A549 (cell line): ENCODE results near the gene HP1BP3. TPM values are rescaled to one million over a fixed set of nuclear protein-coding genes. Genes with fewer than 3 reads are reported as not detected.
A peak's percentile ranks its signal among the peaks of the same experiment; 100 is the strongest.

Experiments used
- ATAC-seq, 2 experiments: fragments of 200-7000 bp in 1 of 2; fragments of >200 bp in 1 of 2; cut with Nextera tagmentation in 1 of 2; cut with Tn5 transposase in 1 of 2; 3 replicates each; pipeline versions ENCODE4 v1.8.0 to v1.9.1; 2018 to 2020; ENCODE audit warnings: mild to moderate bottlenecking in 1 of 2, moderate library complexity in 1 of 2
- CTCF ChIA-PET: fragments of 300-600 bp; sonication (Branson Sonifier 250); formaldehyde crosslinking; extraction: SDS; loops from one replicate; lab custom pipeline; 2021; ENCODE audit warnings: antibody characterized with exemption, inconsistent platforms; lab: Yijun Ruan, JAX
- POLR2A ChIA-PET: fragments of 350-600 bp; formaldehyde crosslinking; extraction: SDS; loops from one replicate; lab custom pipeline; 2021; ENCODE audit warnings: antibody characterized with exemption, inconsistent platforms; lab: Yijun Ruan, JAX
- DNase-seq, 2 experiments: peaks; one replicate each; pipeline versions ENCODE4 v3.0.0 to v3.0.0-alpha.2; 2011 to 2016; ENCODE audit warnings: low read depth in 1 of 2, low spot score in 1 of 2
- FAIRE-seq: peaks from 2 replicates; lab custom pipeline; 2011; peaks lifted over from hg19 to GRCh38; lab: Jason Lieb, UNC
- H3K27ac ChIP-seq, 2 experiments: fragments of >200 bp; sonication (Bioruptor Twin); formaldehyde crosslinking; 3 replicates each; pipeline ENCODE4 v1.5.1; 2016 to 2017
- H3K4me1 ChIP-seq: fragments of >200 bp; sonication (Bioruptor Twin); formaldehyde crosslinking; 3 replicates; pipeline ENCODE4 v1.6.1; 2016
- H3K4me2 ChIP-seq: fragments of >200 bp; sonication (Bioruptor Twin); formaldehyde crosslinking; 3 replicates; pipeline ENCODE4 v1.6.1; 2016
- H3K4me3 ChIP-seq: fragments of >200 bp; sonication (Bioruptor Twin); formaldehyde crosslinking; 3 replicates; pipeline ENCODE4 v1.5.1; 2016
- H3K9me3 ChIP-seq: fragments of >200 bp; sonication (Bioruptor Twin); formaldehyde crosslinking; 3 replicates; pipeline ENCODE4 v1.6.1; 2016
- ATOH8 ChIP-seq: fragments of 250-450 bp; sonication (Bioruptor Pico); IDR thresholded peaks from 2 replicates; pipeline ENCODE4 v1.5.0; 2020; ENCODE audit warnings: low read depth, mild to moderate bottlenecking, moderate library complexity
- BCL3 ChIP-seq: fragments of >200 bp; sonication (Bioruptor Twin); formaldehyde crosslinking; IDR thresholded peaks from 3 replicates; pipeline ENCODE4 v1.6.1; 2016
- BHLHE40 ChIP-seq: IDR thresholded peaks from 2 replicates; pipeline ENCODE4 v1.6.1; 2012; ENCODE audit warnings: low read depth, low read length, inconsistent platforms
- CBX2 ChIP-seq: fragments of 200-600 bp; sonication (generic); IDR thresholded peaks from 2 replicates; pipeline ENCODE4 v1.6.1; 2016; ENCODE audit warnings: low read depth, mild to moderate bottlenecking, borderline replicate concordance
- CEBPB ChIP-seq, 2 experiments: fragments of >200 bp in 1 of 2; sonication (Bioruptor Twin) in 1 of 2; formaldehyde crosslinking in 1 of 2; IDR thresholded peaks; 2 replicates each; pipeline ENCODE4 v1.6.1; 2012 to 2016
- CHD2 ChIP-seq: fragments of 150-350 bp; IDR thresholded peaks from 2 replicates; pipeline ENCODE4 v1.6.1; 2014; ENCODE audit warnings: low read length; ENCODE audit not compliant: partially characterized antibody
- CHD4 ChIP-seq: fragments of 200-600 bp; sonication (generic); IDR thresholded peaks from 2 replicates; pipeline ENCODE4 v1.6.1; 2016; ENCODE audit warnings: antibody characterized with exemption, mild to moderate bottlenecking, borderline replicate concordance
- CTCF ChIP-seq: fragments of >200 bp; sonication (Bioruptor Twin); formaldehyde crosslinking; IDR thresholded peaks from 3 replicates; pipeline ENCODE4 v1.5.1; 2016
- EHF ChIP-seq: fragments of 250-450 bp; sonication (Bioruptor Pico); IDR thresholded peaks from 2 replicates; pipeline ENCODE4 v1.5.0; 2020; ENCODE audit warnings: mild to moderate bottlenecking
- ELK1 ChIP-seq: fragments of 150-350 bp; IDR thresholded peaks from 2 replicates; pipeline ENCODE4 v1.6.1; 2014; ENCODE audit warnings: low read depth, mild to moderate bottlenecking, low read length
- EP300 ChIP-seq, 2 experiments: fragments of >200 bp; sonication (Bioruptor Twin); formaldehyde crosslinking; IDR thresholded peaks; 2 replicates in 1 of 2; 3 replicates in 1 of 2; pipeline ENCODE4 v1.6.1; 2016 to 2017
- ESRRA ChIP-seq: fragments of 150-350 bp; IDR thresholded peaks from 2 replicates; pipeline ENCODE4 v1.6.1; 2014; ENCODE audit warnings: mild to moderate bottlenecking, low read length, borderline replicate concordance
- FOXS1 ChIP-seq: fragments of 250-450 bp; sonication (Bioruptor Pico); IDR thresholded peaks from 2 replicates; pipeline ENCODE4 v1.5.0; 2020; ENCODE audit warnings: mild to moderate bottlenecking, moderate library complexity
- GATA3 ChIP-seq: IDR thresholded peaks from 2 replicates; pipeline ENCODE4 v1.6.1; 2012; ENCODE audit warnings: borderline replicate concordance
- HES2 ChIP-seq: fragments of >200 bp; sonication (Bioruptor Twin); formaldehyde crosslinking; IDR thresholded peaks from 2 replicates; pipeline ENCODE4 v1.6.1; 2016
- HOXB13 ChIP-seq: fragments of 250-450 bp; sonication (Bioruptor Pico); IDR thresholded peaks from 2 replicates; pipeline ENCODE4 v1.5.0; 2020; ENCODE audit warnings: low read depth, mild to moderate bottlenecking, moderate library complexity
- HOXB5 ChIP-seq: fragments of 250-450 bp; sonication (Bioruptor Pico); IDR thresholded peaks from 2 replicates; pipeline ENCODE4 v1.5.0; 2020; ENCODE audit warnings: mild to moderate bottlenecking, moderate library complexity
- KDM5A ChIP-seq: fragments of 200-600 bp; sonication (generic); IDR thresholded peaks from 2 replicates; pipeline ENCODE4 v1.6.1; 2016; ENCODE audit warnings: antibody characterized with exemption, mild to moderate bottlenecking
- MAFK ChIP-seq: fragments of 450-650 bp; IDR thresholded peaks from 2 replicates; pipeline ENCODE4 v1.6.1; 2014; ENCODE audit not compliant: partially characterized antibody
- MAZ ChIP-seq: fragments of 150-350 bp; IDR thresholded peaks from 2 replicates; pipeline ENCODE4 v1.6.1; 2014; ENCODE audit warnings: antibody characterized with exemption, low read depth, low read length, borderline replicate concordance
- MYC ChIP-seq: IDR thresholded peaks from 2 replicates; pipeline ENCODE4 v1.6.1; 2012; ENCODE audit warnings: mild to moderate bottlenecking, inconsistent platforms, low read length, improper control_type of control experiment, borderline replicate concordance
- NFE2L2 ChIP-seq: fragments of 150-350 bp; conservative IDR thresholded peaks from 2 replicates; pipeline ENCODE4 v1.6.1; 2014; ENCODE audit warnings: low read length
- NPAS2 ChIP-seq: fragments of 250-450 bp; sonication (Bioruptor Pico); IDR thresholded peaks from 2 replicates; pipeline ENCODE4 v1.8.0; 2022; ENCODE audit warnings: mild to moderate bottlenecking, moderate library complexity, borderline replicate concordance
- NR3C1 ChIP-seq: fragments of >200 bp; sonication (Bioruptor Twin); formaldehyde crosslinking; IDR thresholded peaks from 3 replicates; pipeline ENCODE4 v1.6.1; 2017
- PHF8 ChIP-seq: fragments of 200-600 bp; sonication (generic); IDR thresholded peaks from 2 replicates; pipeline ENCODE4 v1.6.1; 2016; ENCODE audit warnings: low read depth, mild to moderate bottlenecking, antibody characterized with exemption, moderate library complexity, borderline replicate concordance
- POLR2A ChIP-seq: IDR thresholded peaks from 2 replicates; pipeline ENCODE4 v1.6.1; 2012; ENCODE audit warnings: mild to moderate bottlenecking, low read length
- POLR2AphosphoS2 ChIP-seq: conservative IDR thresholded peaks from 2 replicates; pipeline ENCODE4 v1.6.1; 2012; ENCODE audit warnings: low read length, improper control_type of control experiment, inconsistent platforms
- RARB ChIP-seq: fragments of 250-450 bp; sonication (Bioruptor Pico); IDR thresholded peaks from 2 replicates; pipeline ENCODE4 v1.8.0; 2021; ENCODE audit warnings: mild to moderate bottlenecking, moderate library complexity
- RCOR1 ChIP-seq: fragments of 150-350 bp; IDR thresholded peaks from 2 replicates; pipeline ENCODE4 v1.6.1; 2014; ENCODE audit warnings: antibody characterized with exemption, low read length, low read depth
- RNF2 ChIP-seq: fragments of 200-600 bp; sonication (generic); IDR thresholded peaks from 2 replicates; pipeline ENCODE4 v1.6.1; 2016; ENCODE audit warnings: low read depth, mild to moderate bottlenecking, antibody characterized with exemption, moderate library complexity, borderline replicate concordance
- SREBF2 ChIP-seq: fragments of 450-650 bp; IDR thresholded peaks from 2 replicates; pipeline ENCODE4 v1.6.1; 2014; ENCODE audit warnings: mild to moderate bottlenecking, moderate library complexity
- USF2 ChIP-seq: fragments of 450-650 bp; IDR thresholded peaks from 2 replicates; pipeline ENCODE4 v1.6.1; 2014; ENCODE audit warnings: antibody characterized with exemption
- ZFP36 ChIP-seq: fragments of 450-650 bp; IDR thresholded peaks from 2 replicates; pipeline ENCODE4 v1.6.1; 2014; ENCODE audit warnings: borderline replicate concordance; ENCODE audit not compliant: partially characterized antibody
- ZNF302 ChIP-seq: fragments of 250-450 bp; sonication (Bioruptor Pico); IDR thresholded peaks from 2 replicates; pipeline ENCODE4 v1.9.0; 2021; ENCODE audit warnings: inconsistent platforms, mild to moderate bottlenecking, moderate library complexity
- ZSCAN20 ChIP-seq: fragments of 250-450 bp; sonication (Bioruptor Pico); IDR thresholded peaks from 2 replicates; pipeline ENCODE4 v1.8.0; 2022; ENCODE audit warnings: mild to moderate bottlenecking, moderate library complexity
- WGBS: methylation state at CpG from one replicate; pipeline ENCODE4 v1.1.6; 2017; ENCODE audit errors: missing lambda C conversion rate; 5-methylcytosine and 5-hydroxymethylcytosine counted together
- polyA minus RNA-seq: library from RNA; depleted of rRNA, polyadenylated mRNA; stranded (reverse); fragments of >200 nt; gene quantifications from 2 replicates; pipeline ENCODE4 v1.2.3, GENCODE V29; 2011; rRNA and poly(A)+ RNA removed
- polyA plus RNA-seq, 4 experiments: library from polyadenylated mRNA; depleted of rRNA in 3 of 4; stranded (reverse); fragments of >200 nt; fragmentation: RNase III in 1 of 4; extraction: RNeasy Plus Mini Kit Qiagen cat#74134 plus additional on column Dnase treatment in 1 of 4; gene quantifications; 2 replicates in 3 of 4; 3 replicates in 1 of 4; pipeline ENCODE4 v1.2.3, GENCODE V29; 2011 to 2017

The HP1BP3 gene
- 187 and 214 TPM in 2 replicates for polyA plus RNA-seq (2011; rRNA removed)
- 152 and 157 TPM in 2 replicates for polyA plus RNA-seq (2012; cell fraction: cytosol; rRNA removed)
- 119 and 131 TPM in 2 replicates for polyA plus RNA-seq (2012; cell fraction: nucleus; rRNA removed)
- 159 to 181 TPM (median 169 TPM) in 3 replicates for polyA plus RNA-seq (2017; fragmentation: RNase III; extraction: RNeasy Plus Mini Kit Qiagen cat#74134 plus additional on column Dnase treatment)
- polyA minus RNA-seq, result 61.3 and 73.1 TPM in 2 replicates

GRCh38 chr1:20787029-20787839 is at the start of gene HP1BP3:
TSS of gene HP1BP3 (minus strand) at chr1:20787307. CDS start at chr1:20780440, 6,867 bp downstream.
- peaks cover 25% of the 10 kb centered on the region for H3K4me1 ChIP-seq
- peak within 1 kb of the TSS; percentile 74 for H3K4me3 ChIP-seq
- peak; percentile 48 to 69 for ATAC-seq
- CTCF ChIA-PET, result interaction anchor here (1.0 to 3.9 kb wide), 4 partner anchors 20 to 408 kb away, joined by 3 to 18 read pairs (median 6); no protein-coding TSS in a partner anchor
- peak within 1 kb of the TSS; percentile 91 for H3K4me2 ChIP-seq
- FAIRE-seq, result no peak
- peak; percentile 32 to 58 for DNase-seq
- no peaks in the 10 kb centered on the region for H3K9me3 ChIP-seq
- POLR2A ChIA-PET, result interaction anchor here (0.6 to 2.1 kb wide), 24 partner anchors 9 to 408 kb away, joined by 3 to 11 read pairs (median 4); partner anchors contain the start of genes DDOST and KIF17
- 0% methylated on average over 15 of the region's 99 CpGs for WGBS
- H3K27ac ChIP-seq, result peak within 1 kb of the TSS; percentile 91 to 100
- TF ChIP-seq ATOH8 (no peak), HES2 (no peak), CBX2 (no peak), RNF2 (no peak), MYC (no peak), MAFK (no peak), CHD2 (no peak), CTCF (no peak), GATA3 (no peak), NPAS2 (no peak), CEBPB (IDR thresholded peaks at IDR 0.05) (no peak), POLR2A (peak; percentile 73), KDM5A (no peak), ELK1 (no peak), POLR2AphosphoS2 (no peak), HOXB13 (CRISPR knock-in tag) (no peak), ZNF302 (no peak), NR3C1 (no peak), HOXB5 (CRISPR knock-in tag) (no peak), NFE2L2 (no peak), EP300 (IDR thresholded peaks at IDR 0.05) (no peak), BHLHE40 (no peak), RARB (CRISPR knock-in tag) (no peak; the same call in 1 of the 2 replicates), EHF (no peak), ZFP36 (no peak), BCL3 (peak; percentile 70; the same call in 2 of the 3 replicates), CHD4 (no peak), SREBF2 (no peak), USF2 (no peak), ZSCAN20 (no peak), ESRRA (no peak), RCOR1 (no peak), FOXS1 (CRISPR knock-in tag) (no peak), PHF8 (peak; percentile 36; the same call in 1 of the 2 replicates), MAZ (no peak)
